GM12878 (cell line): Measurements from ENCODE around the gene TPO. TPM values are rescaled to one million over a fixed set of nuclear protein-coding genes. Genes with fewer than 3 reads are reported as not detected.

Experiments
- ATAC-seq: fragments of 200-7000 bp; cut with Tn5 transposase; 3 replicates; pipeline ENCODE4 v1.9.1; 2020; ENCODE audit warnings: mild to moderate bottlenecking, moderate library complexity
- BruUV-seq: library from RNA; stranded (reverse); fragments of 400-500 nt; replicated peaks from 2 replicates; lab custom pipeline; 2021; lab: Mats Ljungman, UMichigan
- CTCF ChIA-PET: fragments of 300-600 bp; sonication (Branson Sonifier 250); formaldehyde crosslinking; extraction: SDS; loops from one replicate; lab custom pipeline; 2021; ENCODE audit warnings: inconsistent platforms; lab: Yijun Ruan, JAX
- POLR2A ChIA-PET: fragments of 350-600 bp; formaldehyde crosslinking; extraction: SDS; loops from one replicate; lab custom pipeline; 2021; ENCODE audit warnings: inconsistent platforms; lab: Charles Lee
- RAD21 ChIA-PET: fragments of 300-600 bp; sonication (Branson Sonifier 250); formaldehyde crosslinking; loops from one replicate; lab custom pipeline; 2023; ENCODE audit warnings: antibody characterized with exemption; ENCODE audit not compliant: unreplicated experiment; lab: Charles Lee
- SMC1A ChIA-PET: fragments of 300-600 bp; sonication (Branson Sonifier 250); formaldehyde crosslinking; loops from one replicate; lab custom pipeline; 2023; ENCODE audit not compliant: unreplicated experiment, uncharacterized antibody; lab: Charles Lee
- DNase-seq: peaks from one replicate; pipeline ENCODE4 v3.0.0-alpha.2; 2011; ENCODE audit warnings: low read depth, low spot score
- FAIRE-seq: peaks from 3 replicates; lab custom pipeline; 2011; peaks lifted over from hg19 to GRCh38; lab: Jason Lieb, UNC
- H2AFZ ChIP-seq: 2 replicates; pipeline ENCODE4 v1.6.0; 2011; ENCODE audit warnings: low read depth, low read length, control low read depth; ENCODE audit not compliant: control insufficient read depth
- H3K27ac ChIP-seq: 2 replicates; pipeline ENCODE4 v1.5.1; 2011; ENCODE audit warnings: control low read depth; ENCODE audit not compliant: control insufficient read depth, insufficient read depth
- H3K27me3 ChIP-seq, 2 experiments: replicated peaks in 1 of 2; 2 replicates each; pipeline versions ENCODE4 v1.6.0 to v1.6.1; 2011; ENCODE audit warnings: low read length in 1 of 2; ENCODE audit not compliant: control insufficient read depth in 2 of 2, insufficient read depth in 2 of 2
- H3K36me3 ChIP-seq, 2 experiments: 2 replicates each; pipeline ENCODE4 v1.5.1; 2011; ENCODE audit warnings: low read length in 1 of 2; ENCODE audit not compliant: control insufficient read depth in 2 of 2, insufficient read depth in 2 of 2
- H3K4me1 ChIP-seq: 2 replicates; pipeline ENCODE4 v1.6.1; 2011; ENCODE audit warnings: mild to moderate bottlenecking, low read length, moderate library complexity, mixed read lengths; ENCODE audit not compliant: control insufficient read depth, insufficient read depth
- H3K4me2 ChIP-seq: 2 replicates; pipeline ENCODE4 v1.6.0; 2011; ENCODE audit warnings: control low read depth; ENCODE audit not compliant: control insufficient read depth, insufficient read depth
- H3K4me3 ChIP-seq: fragments of 200-600 bp; sonication (generic); 2 replicates; pipeline ENCODE4 v1.5.1; 2016
- H3K79me2 ChIP-seq: 2 replicates; pipeline ENCODE4 v1.6.0; 2011; ENCODE audit warnings: low read length; ENCODE audit not compliant: control insufficient read depth, insufficient read depth
- H3K9ac ChIP-seq: 2 replicates; pipeline ENCODE4 v1.8.0; 2011; ENCODE audit warnings: low read length, control low read depth, mixed read lengths; ENCODE audit not compliant: control insufficient read depth, insufficient read depth
- H3K9me3 ChIP-seq: replicated peaks from 3 replicates; pipeline ENCODE4 v1.5.1; 2011; ENCODE audit warnings: mild to moderate bottlenecking, low read length; ENCODE audit not compliant: control insufficient read depth, insufficient read depth
- H4K20me1 ChIP-seq: 2 replicates; pipeline ENCODE4 v1.6.0; 2011; ENCODE audit not compliant: control insufficient read depth, insufficient read depth
- BMI1 ChIP-seq: fragments of 450-650 bp; IDR thresholded peaks from 2 replicates; pipeline ENCODE4 v1.6.1; 2016; ENCODE audit warnings: mild to moderate bottlenecking, moderate library complexity, borderline replicate concordance
- ETV6 ChIP-seq, 2 experiments: fragments of 450-650 bp in 1 of 2; IDR thresholded peaks in 1 of 2; conservative IDR thresholded peaks in 1 of 2; 2 replicates each; pipeline ENCODE4 v1.6.1; 2014; ENCODE audit warnings: antibody characterized with exemption in 1 of 2, borderline replicate concordance in 1 of 2, low read depth in 1 of 2, mild to moderate bottlenecking in 1 of 2, moderate library complexity in 1 of 2
- FOXK2 ChIP-seq: fragments of 450-650 bp; IDR thresholded peaks from 2 replicates; pipeline ENCODE4 v1.6.1; 2017; ENCODE audit warnings: mild to moderate bottlenecking, moderate library complexity
- HCFC1 ChIP-seq: fragments of 150-350 bp; IDR thresholded peaks from 2 replicates; pipeline ENCODE4 v1.6.1; 2014; ENCODE audit warnings: low read length
- IKZF1 ChIP-seq: fragments of 450-650 bp; conservative IDR thresholded peaks from 2 replicates; pipeline ENCODE4 v1.6.1; 2017; ENCODE audit warnings: antibody characterized with exemption, mild to moderate bottlenecking
- POU2F2 ChIP-seq: IDR thresholded peaks from 3 replicates; pipeline ENCODE4 v1.6.1; 2011; ENCODE audit warnings: low read depth, mild to moderate bottlenecking, low read length, borderline replicate concordance
- SMC3 ChIP-seq: IDR thresholded peaks from 2 replicates; pipeline ENCODE4 v1.6.1; 2011; ENCODE audit warnings: low read length, improper control_type of control experiment, borderline replicate concordance
- SUPT20H ChIP-seq: IDR thresholded peaks from 2 replicates; pipeline ENCODE4 v1.6.1; 2011; ENCODE audit warnings: low read depth, mild to moderate bottlenecking, low read length, moderate library complexity, borderline replicate concordance; ENCODE audit not compliant: control insufficient read depth
- whole genome bisulfite sequencing: methylation state at CpG from one replicate; pipeline ENCODE4 v1.1.6; 2016; ENCODE audit warnings: low lambda C conversion rate; ENCODE audit not compliant: insufficient replicate concordance, insufficient coverage; ENCODE audit errors: missing lambda C conversion rate; 5-methylcytosine and 5-hydroxymethylcytosine counted together
- in situ Hi-C: fragments of 300-500 bp; cut with MboI; formaldehyde crosslinking; loops from 9 replicates; pipeline ENCODE4 v1.14.3; 2018; ENCODE audit warnings: mixed read lengths
- intact Hi-C: fragments of 100-400 bp; cut with micrococcal nuclease; formaldehyde crosslinking; loops from one replicate; pipeline ENCODE4 v1.14.2; 2022; ENCODE audit not compliant: unreplicated experiment
- polyA plus RNA-seq, 11 experiments: library from polyadenylated mRNA; depleted of rRNA in 4 of 11; unstranded in 6 of 11; stranded (reverse) in 5 of 11; fragments of >200 nt; fragmentation: Nextera tagmentation in 4 of 11; fragmentation: Illumina TruSeq in 1 of 11; extraction: Ambion mirVana in 4 of 11; extraction: Trizol in 1 of 11; gene quantifications; 1 replicate in 1 of 11; 2 replicates in 10 of 11; pipeline versions ENCODE4 v1.2.1 to v1.2.3, GENCODE V29; 2011 to 2016; ENCODE audit warnings: inconsistent platforms in 2 of 11, missing spikeins in 2 of 11, low read depth in 1 of 11
- total RNA-seq, 4 experiments: library from RNA; depleted of rRNA in 3 of 4; stranded (reverse); fragments of >200 nt in 3 of 4; fragmentation: Illumina TruSeq in 1 of 4; extraction: Trizol in 1 of 4; gene quantifications; 2 replicates each; pipeline versions ENCODE4 v1.2.1 to v1.2.3, GENCODE V29; 2013 to 2021
- TF ChIP-seq, protein P1 (sequence below): fragments of 450-650 bp; IDR thresholded peaks from 2 replicates; pipeline ENCODE4 v1.6.1; 2016; ENCODE audit warnings: mild to moderate bottlenecking

TPO gene
- total and polyA plus RNA-seq, 10 of the 15 experiments (the other 5 are each of a cell fraction or from before 2014, with no cell fraction given) = 0.07 to 0.11 TPM; not detected in 8

- intact Hi-C loops = no loop called here
- FAIRE-seq = no peak
Observed at GRCh38 chr2:1430491-1430890, 17.2 kb downstream of the TPO start.

GRCh38 chr2:1431886-1432400 is 18.7 kb downstream of the TPO start:
- Histone ChIP-seq H3K9me3 (no peaks in the 10 kb centered on the region), H3K9ac (no peak overlapping the region), H3K4me1 (no peaks in the 10 kb centered on the region), H3K36me3 (no peaks in the 10 kb centered on the region), H4K20me1 (no peaks in the 10 kb centered on the region), H3K27me3 (no peaks in the 10 kb centered on the region), H2AFZ (no peak overlapping the region), H3K4me3 (no peak overlapping the region), H3K79me2 (no peaks in the 10 kb centered on the region), H3K4me2 (no peak overlapping the region), H3K27ac (no peak overlapping the region)
- CTCF ChIA-PET = no interaction called here
- in situ Hi-C loops = no loop called here
- SMC1A ChIA-PET = no interaction called here
- ATAC-seq (no peak), DNase-seq (no peak), FAIRE-seq (no peak)
- WGBS = 40% methylated on average over 6 of the region's 6 CpGs
- intact Hi-C loops = no loop called here
- POLR2A ChIA-PET = no interaction called here
- BruUV-seq = no TSS peak
- no peak for TF ChIP-seq POU2F2
- no peak for TF ChIP-seq SMC3
- RAD21 ChIA-PET = no interaction called here

More at GRCh38 chr2:1430491-1430890, 17.2 kb downstream of the TPO start:
- no peak for DNase-seq
- Histone ChIP-seq H2AFZ (no peak overlapping the region), H4K20me1 (no peaks in the 10 kb centered on the region), H3K4me2 (no peak overlapping the region), H3K4me1 (no peaks in the 10 kb centered on the region), H3K79me2 (no peaks in the 10 kb centered on the region), H3K27ac (no peak overlapping the region), H3K9ac (no peak overlapping the region), H3K9me3 (no peaks in the 10 kb centered on the region), H3K36me3 (no peaks in the 10 kb centered on the region), H3K27me3 (no peaks in the 10 kb centered on the region), H3K4me3 (no peak overlapping the region)
- WGBS = 0% methylated on average over 2 of the region's 2 CpGs
- no peak for ATAC-seq
- no peak for TF ChIP-seq ETV6 (conservative IDR thresholded peaks at IDR 0.05 in 1 of 2, IDR thresholded peaks at IDR 0.05 in 1 of 2; ENCODE audit: borderline replicate concordance in 1 of 2, low read depth in 1 of 2)
- no peak for TF ChIP-seq BMI1
- TF ChIP-seq FOXK2 = no peak
- no peak for TF ChIP-seq SUPT20H
- TF ChIP-seq, protein P1, sequence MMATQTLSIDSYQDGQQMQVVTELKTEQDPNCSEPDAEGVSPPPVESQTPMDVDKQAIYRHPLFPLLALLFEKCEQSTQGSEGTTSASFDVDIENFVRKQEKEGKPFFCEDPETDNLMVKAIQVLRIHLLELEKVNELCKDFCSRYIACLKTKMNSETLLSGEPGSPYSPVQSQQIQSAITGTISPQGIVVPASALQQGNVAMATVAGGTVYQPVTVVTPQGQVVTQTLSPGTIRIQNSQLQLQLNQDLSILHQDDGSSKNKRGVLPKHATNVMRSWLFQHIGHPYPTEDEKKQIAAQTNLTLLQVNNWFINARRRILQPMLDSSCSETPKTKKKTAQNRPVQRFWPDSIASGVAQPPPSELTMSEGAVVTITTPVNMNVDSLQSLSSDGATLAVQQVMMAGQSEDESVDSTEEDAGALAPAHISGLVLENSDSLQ = no peak
- TF ChIP-seq HCFC1 = no peak
- no peak for TF ChIP-seq IKZF1
- ChIA-PET POLR2A (no interaction called here), CTCF (no interaction called here), RAD21 (no interaction called here), SMC1A (no interaction called here)
- BruUV-seq = no TSS peak
- in situ Hi-C loops = no loop called here
